Tibial nerve (tissue), 4 donors: Measurements from ENCODE around the gene ANKAR. TPM values are rescaled to one million over a fixed set of nuclear protein-coding genes. Genes with fewer than 3 reads are reported as not detected.
A peak's percentile ranks its signal among the peaks of the same experiment; 100 is the strongest.

Source experiments
- DNase-seq, 2 donors: peaks; one replicate each; pipeline ENCODE4 v3.0.0-alpha.2; 2019; ENCODE audit warnings: low spot score in 2 of 2
- H3K27ac ChIP-seq, 4 donors: fragments of 200-600 bp; sonication (generic) in 3 of 4; one replicate each; pipeline ENCODE4 v1.5.1; 2017 to 2019; ENCODE audit warnings: mild to moderate bottlenecking in 1 of 4
- H3K27me3 ChIP-seq, 2 donors: fragments of 200-600 bp; sonication (generic) in 1 of 2; one replicate each; pipeline versions ENCODE4 v1.5.1 to v1.6.0; 2017 to 2019
- H3K36me3 ChIP-seq, 3 donors: fragments of 200-600 bp; sonication (generic); one replicate each; pipeline ENCODE4 v1.5.1; 2018 to 2019
- H3K4me1 ChIP-seq, 4 donors: fragments of 200-600 bp; sonication (generic) in 3 of 4; one replicate each; pipeline ENCODE4 v1.5.1; 2017 to 2019
- H3K4me3 ChIP-seq, 4 donors: fragments of 200-600 bp; sonication (generic) in 3 of 4; one replicate each; pipeline ENCODE4 v1.5.1; 2017 to 2019; ENCODE audit warnings: mild to moderate bottlenecking in 1 of 4, moderate library complexity in 1 of 4
- H3K9me3 ChIP-seq, 4 donors: fragments of 200-600 bp; sonication (generic) in 3 of 4; one replicate each; pipeline ENCODE4 v1.5.1; 2017 to 2019
- EP300 ChIP-seq, 2 donors: sonication (generic); formaldehyde crosslinking; IDR thresholded peaks; one replicate each; pipeline ENCODE4 v1.6.1; 2017; ENCODE audit warnings: antibody characterized with exemption in 2 of 2, mild to moderate bottlenecking in 1 of 2
- POLR2A ChIP-seq, 2 donors: fragments of 450-650 bp; IDR thresholded peaks; one replicate each; pipeline ENCODE4 v1.6.1; 2017; ENCODE audit warnings: antibody characterized with exemption in 2 of 2, mild to moderate bottlenecking in 2 of 2, moderate library complexity in 2 of 2
- WGBS, 2 donors: methylation state at CpG; one replicate each; pipeline ENCODE4 v1.1.5; 2018; 5-methylcytosine and 5-hydroxymethylcytosine counted together
- total RNA-seq, 4 donors: library from RNA; depleted of rRNA; stranded (reverse); fragments of >200 nt; gene quantifications; one replicate each; pipeline ENCODE4 v1.1.0, GENCODE V29; 2016
- TF ChIP-seq, protein P1 (sequence below), 5 experiments: fragments of 200-600 bp in 3 of 5; fragments of 450-650 bp in 2 of 5; sonication (generic) in 3 of 5; IDR thresholded peaks; one replicate each; pipeline ENCODE4 v1.5.1; 2016 to 2019; ENCODE audit warnings: antibody characterized with exemption in 5 of 5, mild to moderate bottlenecking in 3 of 5, moderate library complexity in 2 of 5

Gene ANKAR
- total RNA-seq, 4 donors from 2014 or later = 14.9 to 38.8 (median 27.8) TPM

DNA sequence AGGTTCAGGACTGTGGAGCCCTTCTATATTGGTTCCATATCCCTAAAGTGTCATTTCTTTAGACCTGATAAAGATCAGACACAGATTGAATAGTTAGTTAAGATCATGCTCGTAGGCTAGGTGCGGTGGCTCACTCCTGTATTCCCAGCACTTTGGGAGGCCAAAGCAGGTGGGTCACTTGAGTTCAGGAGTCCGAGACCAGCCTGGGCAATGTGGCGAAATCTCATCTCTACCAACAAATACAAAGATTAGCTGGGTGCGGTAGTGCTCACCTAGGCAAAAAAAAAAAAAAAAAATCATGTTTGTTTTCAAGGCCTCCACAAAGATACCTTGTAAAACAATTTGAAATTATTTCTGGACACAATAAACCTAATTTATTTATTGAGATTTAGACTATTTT, 4.6 kb upstream of the ANKAR start:
- no peak for DNase-seq

DNA sequence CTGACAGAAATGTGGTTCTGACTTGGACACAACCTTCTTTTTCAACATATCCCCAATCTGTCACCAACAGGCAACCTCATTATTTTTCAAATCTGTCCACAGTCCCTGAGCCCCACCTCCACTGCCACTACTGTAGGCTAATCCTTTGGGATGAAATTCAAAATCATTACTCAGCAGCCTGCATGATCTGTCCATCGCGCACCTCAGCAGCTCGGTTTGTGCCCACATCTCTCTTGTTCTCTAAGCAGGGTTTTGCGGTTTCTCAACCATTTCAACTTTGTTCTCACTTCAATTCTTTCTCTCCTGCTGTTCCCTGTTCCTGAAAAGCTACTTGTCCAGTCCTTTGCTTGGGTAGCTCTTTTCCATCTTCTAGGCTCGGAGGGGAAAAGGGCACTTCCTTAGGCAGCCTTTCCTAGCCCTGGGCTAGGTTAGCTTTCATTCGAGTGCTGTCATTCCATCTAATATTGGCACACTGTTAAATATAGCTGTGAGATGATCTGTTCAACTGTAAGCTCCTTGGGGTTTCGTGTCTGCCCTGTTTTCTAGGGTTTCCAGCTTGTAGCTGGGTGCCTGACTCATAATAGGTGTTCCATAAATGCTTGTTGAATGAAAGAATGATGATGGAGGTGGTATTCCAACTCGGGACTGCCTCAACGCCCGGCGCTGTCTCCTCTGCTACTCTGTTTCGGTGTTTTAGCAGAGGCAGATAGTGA, 653 bp upstream of the ANKAR start:
- H3K4me3 ChIP-seq = peak overlapping the region; percentile 67 to 82 (median 82)
- H3K4me1 ChIP-seq = peaks cover 0 to 19% (median 0%) of the 10 kb centered on the region in 4 donors
- no peaks in the 10 kb centered on the region for H3K27me3 ChIP-seq
- no peak for DNase-seq
- peak overlapping the region; percentile 93 to 98 (median 96) for H3K27ac ChIP-seq
- peaks cover 0 to 6% (median 0%) of the 10 kb centered on the region in 4 donors for H3K9me3 ChIP-seq
- 33 to 38% methylated on average over 12 of the region's 12 CpGs for WGBS, 2 donors
- TF ChIP-seq EP300 (IDR thresholded peaks at IDR 0.05) (no peak), POLR2A (IDR thresholded peaks at IDR 0.05) (no peak)
- TF ChIP-seq, protein P1, sequence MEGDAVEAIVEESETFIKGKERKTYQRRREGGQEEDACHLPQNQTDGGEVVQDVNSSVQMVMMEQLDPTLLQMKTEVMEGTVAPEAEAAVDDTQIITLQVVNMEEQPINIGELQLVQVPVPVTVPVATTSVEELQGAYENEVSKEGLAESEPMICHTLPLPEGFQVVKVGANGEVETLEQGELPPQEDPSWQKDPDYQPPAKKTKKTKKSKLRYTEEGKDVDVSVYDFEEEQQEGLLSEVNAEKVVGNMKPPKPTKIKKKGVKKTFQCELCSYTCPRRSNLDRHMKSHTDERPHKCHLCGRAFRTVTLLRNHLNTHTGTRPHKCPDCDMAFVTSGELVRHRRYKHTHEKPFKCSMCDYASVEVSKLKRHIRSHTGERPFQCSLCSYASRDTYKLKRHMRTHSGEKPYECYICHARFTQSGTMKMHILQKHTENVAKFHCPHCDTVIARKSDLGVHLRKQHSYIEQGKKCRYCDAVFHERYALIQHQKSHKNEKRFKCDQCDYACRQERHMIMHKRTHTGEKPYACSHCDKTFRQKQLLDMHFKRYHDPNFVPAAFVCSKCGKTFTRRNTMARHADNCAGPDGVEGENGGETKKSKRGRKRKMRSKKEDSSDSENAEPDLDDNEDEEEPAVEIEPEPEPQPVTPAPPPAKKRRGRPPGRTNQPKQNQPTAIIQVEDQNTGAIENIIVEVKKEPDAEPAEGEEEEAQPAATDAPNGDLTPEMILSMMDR (IDR thresholded peaks at IDR 0.05) = no peak
- peaks cover 0 to 38% (median 3%) of the 10 kb centered on the region in 3 donors for H3K36me3 ChIP-seq

More for the DNA sequence above, 4.6 kb upstream of the ANKAR start:
- H3K4me1 ChIP-seq = peaks cover 0 to 25% (median 0%) of the 10 kb centered on the region in 4 donors
- H3K9me3 ChIP-seq = no peaks in the 10 kb centered on the region
- TF ChIP-seq EP300 (IDR thresholded peaks at IDR 0.05) (no peak), POLR2A (IDR thresholded peaks at IDR 0.05) (no peak)
- TF ChIP-seq, protein P1 (IDR thresholded peaks at IDR 0.05) = no peak
- 96 to 97% methylated on average over 5 of the region's 5 CpGs for WGBS, 2 donors
- H3K36me3 ChIP-seq = peaks cover 0 to 65% (median 3%) of the 10 kb centered on the region in 3 donors
- H3K27me3 ChIP-seq = no peaks in the 10 kb centered on the region
- H3K4me3 ChIP-seq = no peak overlapping the region
- H3K27ac ChIP-seq = no peak overlapping the region

DNA sequence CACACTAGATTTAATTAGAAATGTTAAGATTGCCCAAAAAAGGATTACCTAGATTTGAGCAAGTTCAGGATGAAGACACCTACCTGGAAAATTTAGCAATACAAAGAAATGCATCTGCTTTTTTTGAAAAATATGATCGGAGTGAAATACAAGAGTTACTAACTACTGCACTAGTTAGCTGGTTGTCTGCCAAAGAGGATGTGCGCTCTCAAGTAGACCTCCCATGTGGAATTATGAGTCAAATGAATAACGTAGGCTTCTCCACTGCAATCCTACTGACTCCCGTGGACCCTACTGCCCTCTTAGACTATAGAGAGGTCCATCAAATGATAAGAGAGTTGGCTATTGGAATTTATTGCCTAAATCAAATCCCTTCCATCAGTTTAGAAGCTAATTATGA, 2.0 kb downstream of the ANKAR start:
- no peak for DNase-seq
- WGBS, 2 donors = 68 to 69% methylated on average over 4 of the region's 4 CpGs
- H3K36me3 ChIP-seq = peaks cover 0 to 16% (median 0%) of the 10 kb centered on the region in 3 donors
- TF ChIP-seq, protein P1 (IDR thresholded peaks at IDR 0.05) = no peak
- TF ChIP-seq EP300 (IDR thresholded peaks at IDR 0.05) (no peak), POLR2A (IDR thresholded peaks at IDR 0.05) (no peak)
- peaks cover 0 to 27% (median 0%) of the 10 kb centered on the region in 4 donors for H3K4me1 ChIP-seq
- no peaks in the 10 kb centered on the region for H3K27me3 ChIP-seq
- peaks cover 0 to 6% (median 0%) of the 10 kb centered on the region in 4 donors for H3K9me3 ChIP-seq
- no peak overlapping the region for H3K27ac ChIP-seq
- H3K4me3 ChIP-seq = no peak overlapping the region

DNA sequence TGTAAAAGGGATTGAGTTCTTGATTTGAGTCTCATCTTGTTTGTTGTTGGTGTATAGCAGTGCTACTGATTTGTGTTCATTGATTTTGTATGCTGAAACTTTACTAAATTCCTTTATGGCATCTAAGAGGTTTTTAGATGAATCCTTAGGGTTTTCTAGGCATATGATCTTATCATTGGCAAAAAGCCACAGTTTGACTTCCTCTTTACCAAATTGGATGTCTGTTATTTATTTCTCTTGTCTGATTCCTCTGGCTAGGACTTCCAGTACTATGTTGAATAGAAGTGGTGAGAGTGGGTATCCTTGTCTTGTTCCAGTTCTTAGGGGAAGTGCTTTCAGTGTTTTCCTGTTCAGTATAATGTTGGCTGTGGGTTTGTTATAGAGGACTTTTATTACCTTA, 4.8 kb downstream of the ANKAR start:
- Histone ChIP-seq H3K27me3 (no peaks in the 10 kb centered on the region), H3K27ac (no peak overlapping the region), H3K9me3 (peaks cover 0 to 6% (median 0%) of the 10 kb centered on the region in 4 donors), H3K4me1 (peaks cover 0 to 24% (median 0%) of the 10 kb centered on the region in 4 donors), H3K36me3 (peaks cover 0 to 5% (median 0%) of the 10 kb centered on the region in 3 donors), H3K4me3 (no peak overlapping the region)
- no peak for DNase-seq
- TF ChIP-seq POLR2A (IDR thresholded peaks at IDR 0.05) (no peak), EP300 (IDR thresholded peaks at IDR 0.05) (no peak)
- TF ChIP-seq, protein P1 (IDR thresholded peaks at IDR 0.05) = no peak

DNA sequence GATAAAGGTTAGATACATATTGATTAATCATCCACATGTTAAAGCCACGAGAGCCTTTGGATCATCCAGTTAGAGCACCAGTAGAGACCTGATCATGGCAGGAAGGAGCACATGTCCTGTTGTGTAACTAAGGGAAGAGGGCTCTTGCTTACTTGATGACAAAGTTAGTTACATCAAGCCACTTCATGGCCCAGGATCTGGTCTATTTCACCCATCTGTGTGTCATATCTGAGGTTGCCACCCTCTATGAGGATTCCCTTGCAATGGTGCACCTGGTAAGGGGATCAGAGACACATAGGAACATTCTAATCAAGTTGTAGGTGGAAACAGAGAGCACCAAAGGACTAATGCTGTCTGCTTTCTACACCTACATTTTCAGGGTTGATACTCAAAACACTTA, 6.7 kb downstream of the ANKAR start:
- 82 to 90% methylated on average over 1 of the region's 1 CpG for WGBS, 2 donors
- no peaks in the 10 kb centered on the region for H3K27me3 ChIP-seq

More for the DNA sequence above, 6.7 kb downstream of the ANKAR start:
- TF ChIP-seq EP300 (IDR thresholded peaks at IDR 0.05) (no peak), POLR2A (IDR thresholded peaks at IDR 0.05) (no peak)
- TF ChIP-seq, protein P1 (IDR thresholded peaks at IDR 0.05) = no peak
- no peak for DNase-seq
- peaks cover 0 to 6% (median 0%) of the 10 kb centered on the region in 4 donors for H3K9me3 ChIP-seq
- H3K4me1 ChIP-seq = peaks cover 0 to 26% (median 2%) of the 10 kb centered on the region in 4 donors
- no peak overlapping the region for H3K4me3 ChIP-seq
- H3K27ac ChIP-seq = no peak overlapping the region
- H3K36me3 ChIP-seq = peaks cover 0 to 5% (median 0%) of the 10 kb centered on the region in 3 donors
